ENCODE measurements around the gene ANXA2.
A peak's percentile ranks its signal among the peaks of the same experiment; 100 is the strongest.

Gene ANXA2

GRCh38 chr15:60390871-60391501 is 6.8 kb downstream of the ANXA2 start:
- peak; percentile 21 for TF ChIP-seq CTCF (conservative IDR thresholded peaks at IDR 0.05; ENCODE audit: control insufficient read depth, insufficient read depth, low read depth, low read length)
- H3K4me3 ChIP-seq (ENCODE audit: control insufficient read depth, low read depth, low read length): peak overlapping the region; percentile 20
- DNase-seq (ENCODE audit: low read depth): peak; percentile 93

- DNase-seq (ENCODE audit: low read depth): no peak
- H3K4me3 ChIP-seq (ENCODE audit: control insufficient read depth, low read depth, low read length): peak overlapping the region; percentile 20
- no peak for TF ChIP-seq CTCF (conservative IDR thresholded peaks at IDR 0.05; ENCODE audit: control insufficient read depth, insufficient read depth, low read depth, low read length)
Measured at GRCh38 chr15:60390231-60390630, 7.6 kb downstream of the ANXA2 start.

- no peak for DNase-seq (ENCODE audit: low read depth)
- TF ChIP-seq CTCF (conservative IDR thresholded peaks at IDR 0.05; ENCODE audit: control insufficient read depth, insufficient read depth, low read depth, low read length): no peak
- peak overlapping the region; percentile 20 for H3K4me3 ChIP-seq (ENCODE audit: control insufficient read depth, low read depth, low read length)
Measured at GRCh38 chr15:60389261-60390077, 8.3 kb downstream of the ANXA2 start.

DNA sequence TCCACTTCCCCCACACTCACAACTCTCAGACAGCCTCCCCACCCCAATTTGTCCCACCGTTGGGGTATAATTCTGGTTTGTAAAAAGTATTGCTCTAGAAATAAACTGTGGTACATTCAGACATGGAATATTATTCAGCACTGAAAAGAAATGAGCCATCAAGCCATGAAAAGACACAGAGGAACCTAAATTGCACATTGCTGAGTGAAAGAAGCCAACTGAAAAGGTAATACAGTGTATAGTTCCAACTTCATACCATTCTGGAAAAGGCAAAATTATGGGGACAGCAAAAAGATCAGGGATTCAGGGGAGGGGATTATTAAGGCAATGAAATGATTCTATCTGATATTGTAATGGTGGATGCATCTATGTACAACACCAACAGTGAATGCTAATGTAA is 10.5 kb downstream of the ANXA2 start:
- TF ChIP-seq CTCF (conservative IDR thresholded peaks at IDR 0.05; ENCODE audit: control insufficient read depth, insufficient read depth, low read depth, low read length): no peak
- DNase-seq (ENCODE audit: low read depth): no peak
- no peak overlapping the region for H3K4me3 ChIP-seq (ENCODE audit: control insufficient read depth, low read depth, low read length)

GRCh38 chr15:60386615-60387014 is 11.2 kb downstream of the ANXA2 start:
- no peak for DNase-seq (ENCODE audit: low read depth)
- no peak overlapping the region for H3K4me3 ChIP-seq (ENCODE audit: control insufficient read depth, low read depth, low read length)
- TF ChIP-seq CTCF (conservative IDR thresholded peaks at IDR 0.05; ENCODE audit: control insufficient read depth, insufficient read depth, low read depth, low read length): no peak

GRCh38 chr15:60385620-60386552 is 11.9 kb downstream of the ANXA2 start:
- DNase-seq (ENCODE audit: low read depth): peak; percentile 26
- no peak for TF ChIP-seq CTCF (conservative IDR thresholded peaks at IDR 0.05; ENCODE audit: control insufficient read depth, insufficient read depth, low read depth, low read length)
- no peak overlapping the region for H3K4me3 ChIP-seq (ENCODE audit: control insufficient read depth, low read depth, low read length)

All from fibroblast of mammary gland (primary cell).